NCI-H526 treated with DMSO at 0.1 percent for 48 hours (cell line): Measurements from ENCODE around the gene TTC34.

Experiments used
- DNase-seq: peaks from one replicate; lab custom pipeline; 2025; lab: John Stamatoyannopoulos, UW

The TTC34 gene

GRCh38 chr1:2625311-2625710 lies 176.2 kb downstream of the TTC34 start:
- DNase-seq = no peak

DNA sequence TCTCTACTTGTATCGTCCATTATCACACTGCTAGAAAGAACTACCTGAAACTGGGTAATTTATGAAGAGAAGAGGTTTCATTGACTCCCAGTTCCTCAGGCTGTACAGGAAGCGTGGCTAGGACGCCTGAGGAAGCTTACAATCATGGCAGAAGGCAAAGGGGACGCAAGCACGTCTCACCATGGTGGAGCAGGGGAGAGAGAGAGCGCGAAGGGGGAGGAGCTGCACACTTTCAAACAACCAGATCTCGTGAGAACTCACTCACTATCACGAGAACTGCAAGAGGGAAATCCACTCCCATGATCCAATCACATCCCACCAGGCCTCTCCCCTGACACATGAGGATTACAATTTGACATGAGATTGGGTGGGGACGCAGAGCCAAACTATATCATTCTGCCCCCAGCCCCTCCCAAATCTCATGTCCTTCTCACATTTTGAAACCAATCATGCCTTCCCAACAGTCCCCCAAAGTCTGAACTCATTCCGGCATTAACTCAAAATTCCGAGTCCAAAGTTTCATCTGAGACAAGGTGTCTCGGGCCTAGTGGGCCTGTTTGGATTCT lies 176.7 kb downstream of the TTC34 start:
- no peak for DNase-seq

DNA sequence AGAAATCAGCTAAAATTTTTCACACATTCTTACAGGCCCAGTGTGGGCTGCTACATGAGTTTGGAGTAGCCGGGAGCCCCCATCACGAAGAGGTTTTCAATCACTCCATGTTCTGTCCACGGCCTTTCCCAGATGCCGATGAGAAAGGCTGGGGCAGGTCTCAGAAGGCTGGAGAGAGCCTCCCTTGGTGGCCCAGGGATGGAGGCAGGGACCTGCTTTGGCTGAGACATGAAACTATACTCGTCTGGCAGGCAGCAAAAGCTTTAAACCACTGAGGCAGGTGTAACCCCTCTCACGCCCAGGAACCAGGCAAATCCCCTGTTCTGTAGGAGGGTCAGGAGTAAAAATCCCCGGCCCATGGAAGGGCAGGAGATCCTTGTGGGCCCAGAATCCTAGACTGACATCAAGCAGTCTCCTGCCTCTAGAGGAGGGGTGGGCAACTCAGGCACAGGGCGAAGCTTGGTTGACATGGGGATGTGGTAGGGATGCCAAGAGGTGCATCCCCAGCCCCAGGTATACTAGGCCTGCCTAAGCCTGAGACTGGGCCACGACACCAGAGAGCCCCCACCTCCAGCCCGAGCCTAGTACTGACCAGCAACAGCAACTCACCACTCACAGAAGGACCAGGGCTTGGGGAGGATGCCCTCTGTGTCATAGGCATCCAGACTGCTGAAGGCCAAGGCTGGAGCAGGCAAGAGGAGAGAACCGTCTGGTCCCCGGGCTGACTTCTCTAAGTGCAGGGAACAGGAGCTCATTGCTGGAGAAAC lies 177.7 kb downstream of the TTC34 start:
- no peak for DNase-seq

GRCh38 chr1:2617971-2618470 lies 183.5 kb downstream of the TTC34 start:
- DNase-seq = peak; percentile 11

GRCh38 chr1:2614145-2614544 lies 187.3 kb downstream of the TTC34 start:
- DNase-seq = no peak

DNA sequence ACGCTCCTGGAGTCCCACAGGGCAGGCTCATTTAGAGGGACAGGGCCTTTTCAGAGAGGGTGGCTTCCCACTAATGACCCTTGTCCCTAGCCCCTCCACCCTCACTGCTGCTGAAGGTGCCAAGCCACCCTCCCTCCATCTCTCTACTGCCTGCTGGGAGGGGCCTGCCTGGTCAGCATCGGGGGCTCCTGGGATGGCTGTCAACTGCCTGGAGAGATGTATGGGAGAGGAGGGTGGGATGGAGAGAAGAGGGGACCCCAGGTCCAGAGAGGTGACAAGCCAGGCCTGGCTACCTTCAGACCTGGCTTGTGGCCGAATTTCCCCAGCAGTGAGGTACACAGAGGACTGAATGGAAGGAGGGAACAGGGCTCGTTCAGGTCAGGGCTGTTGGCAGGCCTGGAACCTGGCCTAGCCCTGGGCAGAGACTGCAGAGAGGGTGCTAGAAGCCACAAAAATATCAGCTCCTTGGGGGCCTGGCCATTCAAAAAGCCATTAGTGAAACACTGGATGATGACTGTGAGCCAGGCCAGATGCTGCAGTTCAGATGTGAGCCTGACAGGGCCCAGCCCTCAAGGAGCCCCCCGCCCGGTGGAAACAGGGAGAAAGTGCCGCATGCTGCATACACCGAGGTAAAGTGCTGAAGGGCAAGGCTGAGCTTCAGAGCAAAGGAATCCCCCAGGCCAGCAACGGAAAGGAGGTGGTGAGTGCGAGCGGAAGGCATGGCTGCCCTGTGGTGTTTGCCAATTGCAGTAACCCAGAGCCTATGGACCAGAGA lies 188.7 kb downstream of the TTC34 start:
- no peak for DNase-seq

- DNase-seq = no peak
Measured at GRCh38 chr1:2611621-2612437, 189.7 kb downstream of the TTC34 start.

GRCh38 chr1:2611031-2611501 lies 190.4 kb downstream of the TTC34 start:
- peak; percentile 34 for DNase-seq

DNA sequence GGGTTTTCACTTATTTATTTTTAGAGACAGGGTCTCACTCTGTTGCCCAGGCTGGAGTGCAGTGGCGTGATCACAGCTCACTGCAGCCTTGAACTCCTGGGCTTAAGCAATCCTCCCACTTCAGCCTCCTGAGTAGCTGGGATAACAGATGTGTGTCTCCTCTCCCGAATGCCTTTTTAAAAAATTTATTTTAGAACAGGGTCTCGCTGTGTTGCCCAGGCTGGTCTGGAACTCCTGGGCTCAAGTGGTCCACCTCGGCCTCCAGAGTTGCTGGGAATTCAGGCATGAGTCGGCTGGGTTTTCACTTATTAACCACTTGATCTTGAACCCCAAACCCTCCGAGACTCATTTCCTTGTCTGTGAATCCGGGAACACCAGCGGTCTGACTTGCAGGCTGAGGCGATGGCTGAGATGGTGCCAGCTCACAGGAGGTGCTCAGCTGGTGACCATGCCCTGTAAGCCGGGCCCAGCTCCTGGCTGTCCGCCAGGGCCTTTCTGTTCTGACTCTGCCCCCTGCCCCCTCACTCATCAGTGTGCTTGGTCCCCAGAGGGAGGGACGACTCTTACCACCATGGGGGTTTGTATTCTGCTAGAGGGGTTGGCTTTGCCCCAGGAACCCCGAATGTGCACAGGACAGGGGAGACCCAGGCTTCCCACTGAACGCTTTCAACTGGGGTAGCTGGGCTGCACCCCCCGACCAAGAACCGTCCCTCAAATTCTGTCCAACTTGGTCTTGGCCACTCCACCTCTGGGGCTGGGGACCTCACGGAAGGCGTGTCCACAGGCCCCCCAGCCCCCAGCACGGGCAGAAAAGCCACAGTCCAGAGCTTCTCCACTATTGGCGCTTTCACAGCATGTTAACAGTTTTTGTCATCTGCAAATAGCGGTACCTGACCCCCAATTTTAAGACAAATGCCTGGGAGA lies 191.2 kb downstream of the TTC34 start:
- DNase-seq = no peak

GRCh38 chr1:2609319-2610035 lies 192.0 kb downstream of the TTC34 start:
- DNase-seq = no peak

GRCh38 chr1:2607641-2608091 lies 193.8 kb downstream of the TTC34 start:
- DNase-seq = no peak

DNA sequence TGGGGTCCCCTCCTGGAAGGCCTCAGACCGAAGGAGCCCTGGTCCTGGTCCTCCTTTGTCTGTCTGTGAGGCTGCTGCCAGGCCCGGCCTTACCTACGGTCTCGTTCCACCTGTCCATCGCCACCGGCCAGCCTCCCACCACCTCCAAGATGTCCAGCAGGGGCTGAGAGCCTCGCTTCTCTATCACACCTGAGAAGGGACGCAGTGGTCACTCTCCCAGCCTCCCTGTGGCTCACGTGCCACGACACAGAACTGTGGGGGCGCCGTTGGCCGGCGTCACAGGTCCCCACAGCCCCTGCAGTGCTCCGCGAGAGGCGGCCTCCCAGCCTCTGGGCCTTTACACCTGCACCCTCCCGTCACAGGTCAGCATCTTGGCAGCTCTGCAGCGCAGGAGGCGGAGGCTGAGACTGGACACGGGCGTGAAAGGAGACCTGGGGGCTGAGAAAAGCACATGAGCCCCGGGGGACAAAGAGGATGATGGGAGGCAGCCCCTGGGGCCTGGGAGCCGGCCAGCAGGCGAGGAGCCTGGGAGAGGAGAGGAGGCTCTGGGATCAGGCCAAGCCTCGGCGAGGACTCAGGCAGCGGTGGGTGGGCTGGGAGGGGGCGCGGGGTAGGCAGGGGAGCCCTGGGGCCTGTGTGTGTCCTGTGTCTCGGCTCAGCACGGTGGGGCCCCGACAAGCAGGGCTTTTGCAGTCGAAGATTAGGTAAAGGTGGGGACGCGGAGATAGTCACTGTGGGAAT lies 194.4 kb downstream of the TTC34 start:
- DNase-seq = no peak

GRCh38 chr1:2606396-2606880 lies 195.1 kb downstream of the TTC34 start:
- DNase-seq = no peak

GRCh38 chr1:2605509-2606395 lies 195.7 kb downstream of the TTC34 start:
- DNase-seq = no peak

GRCh38 chr1:2604844-2605508 lies 196.5 kb downstream of the TTC34 start:
- DNase-seq = no peak

DNA sequence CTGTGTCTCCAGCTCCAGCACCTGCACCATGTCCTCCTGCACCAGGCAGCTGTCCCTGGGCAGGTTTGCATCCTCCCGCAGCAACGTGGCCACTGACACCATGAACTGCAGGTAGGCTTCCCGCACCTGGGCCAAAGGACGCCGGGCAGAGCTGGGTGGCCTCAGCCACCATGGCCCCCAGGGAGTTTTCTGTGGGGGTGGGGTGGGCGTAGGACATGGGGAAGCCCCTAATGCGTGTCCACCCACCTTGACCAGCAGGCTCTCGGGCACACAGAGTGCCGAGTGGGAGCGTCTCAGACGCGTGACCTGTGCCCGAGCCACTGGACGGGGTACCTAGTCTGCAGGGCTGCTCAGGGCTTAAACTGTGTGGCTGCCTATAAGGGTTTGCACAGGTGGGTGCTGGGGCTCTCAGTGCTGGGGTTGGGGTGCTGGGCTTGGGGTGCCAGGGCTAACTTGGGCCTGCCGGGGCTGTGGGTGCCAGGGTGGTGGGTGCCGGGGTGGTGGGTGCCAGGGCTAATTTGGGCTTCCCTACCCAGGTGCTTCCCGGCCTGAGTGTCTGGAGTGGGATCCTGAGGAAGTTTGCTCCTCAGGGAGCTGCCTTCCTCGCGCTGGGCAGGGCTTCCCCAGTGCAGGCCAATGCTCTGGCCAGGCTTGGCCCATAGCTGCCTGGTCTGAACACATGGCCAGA lies 197.2 kb downstream of the TTC34 start:
- no peak for DNase-seq
